Hepatocyte (in vitro differentiated cells): Measurements from ENCODE around the gene PROSER1. TPM values are rescaled to one million over a fixed set of nuclear protein-coding genes. Genes with fewer than 3 reads are reported as not detected.
A peak's percentile ranks its signal among the peaks of the same experiment; 100 is the strongest.

ENCODE experiments used
- DNase-seq: peaks from one replicate; pipeline ENCODE4 v3.0.0-alpha.2; 2016; ENCODE audit warnings: low spot score
- H2AFZ ChIP-seq: fragments of 200-600 bp; sonication (generic); 2 replicates; pipeline ENCODE4 v1.6.0; 2016; ENCODE audit warnings: antibody characterized with exemption, mild to moderate bottlenecking
- H3K27ac ChIP-seq: fragments of 200-600 bp; sonication (generic); 2 replicates; pipeline ENCODE4 v1.5.1; 2016; ENCODE audit warnings: mild to moderate bottlenecking
- H3K27me3 ChIP-seq: fragments of 200-600 bp; sonication (generic); 2 replicates; pipeline ENCODE4 v1.6.1; 2016
- H3K36me3 ChIP-seq: fragments of 200-600 bp; sonication (generic); replicated peaks from 2 replicates; pipeline ENCODE4 v1.5.1; 2016; ENCODE audit warnings: low read depth; ENCODE audit not compliant: insufficient read depth
- H3K4me1 ChIP-seq: fragments of 200-600 bp; sonication (generic); 2 replicates; pipeline ENCODE4 v1.5.1; 2016; ENCODE audit warnings: mild to moderate bottlenecking, moderate library complexity; ENCODE audit not compliant: insufficient read depth
- H3K4me2 ChIP-seq: fragments of 200-600 bp; sonication (generic); 2 replicates; pipeline ENCODE4 v1.6.0; 2016
- H3K4me3 ChIP-seq: fragments of 200-600 bp; sonication (generic); 2 replicates; pipeline ENCODE4 v1.5.1; 2016; ENCODE audit warnings: mild to moderate bottlenecking
- H3K79me2 ChIP-seq: fragments of 200-600 bp; sonication (generic); 2 replicates; pipeline ENCODE4 v1.6.0; 2017; ENCODE audit warnings: mild to moderate bottlenecking
- H3K9me2 ChIP-seq: fragments of 200-600 bp; sonication (generic); replicated peaks from 2 replicates; pipeline ENCODE4 v1.6.0; 2017; ENCODE audit warnings: mild to moderate bottlenecking; ENCODE audit not compliant: insufficient read depth
- H3K9me3 ChIP-seq: fragments of 200-600 bp; sonication (generic); 2 replicates; pipeline ENCODE4 v1.5.1; 2016; ENCODE audit warnings: low read depth, mild to moderate bottlenecking
- H4K20me1 ChIP-seq: fragments of 200-600 bp; sonication (generic); 2 replicates; pipeline ENCODE4 v1.6.0; 2016; ENCODE audit warnings: mild to moderate bottlenecking; ENCODE audit not compliant: insufficient read depth, poor library complexity, severe bottlenecking
- EZH2 ChIP-seq: fragments of 200-600 bp; sonication (generic); IDR thresholded peaks from 2 replicates; pipeline ENCODE4 v1.6.1; 2016; ENCODE audit warnings: antibody characterized with exemption, mild to moderate bottlenecking, borderline replicate concordance
- EZH2phosphoT487 ChIP-seq: fragments of 200-600 bp; sonication (generic); IDR thresholded peaks from one replicate; pipeline ENCODE4 v1.6.1; 2018; ENCODE audit warnings: antibody characterized with exemption, mild to moderate bottlenecking, low read depth, moderate library complexity; ENCODE audit not compliant: unreplicated experiment, severe bottlenecking
- WGBS: methylation state at CpG from one replicate; pipeline ENCODE4 v1.1.6; 2016; ENCODE audit warnings: low lambda C conversion rate; ENCODE audit errors: missing lambda C conversion rate; 5-methylcytosine and 5-hydroxymethylcytosine counted together
- polyA plus RNA-seq: library from polyadenylated mRNA; unstranded; fragments of >200 nt; fragmentation: Nextera tagmentation; extraction: Ambion mirVana; gene quantifications from 2 replicates; pipeline ENCODE4 v1.2.1, GENCODE V29; 2016
- total RNA-seq: library from RNA; depleted of rRNA; stranded (reverse); fragments of >200 nt; gene quantifications from 2 replicates; pipeline ENCODE4 v1.2.3, GENCODE V29; 2014
- TF ChIP-seq, protein P1 (sequence below): fragments of 200-600 bp; sonication (generic); IDR thresholded peaks from 2 replicates; pipeline ENCODE4 v1.5.1; 2016; ENCODE audit warnings: antibody characterized with exemption, mild to moderate bottlenecking; ENCODE audit not compliant: poor library complexity

Gene PROSER1
- total and polyA plus RNA-seq, 2 experiments from 2014 or later, result 11.8 to 22.8 TPM

DNA sequence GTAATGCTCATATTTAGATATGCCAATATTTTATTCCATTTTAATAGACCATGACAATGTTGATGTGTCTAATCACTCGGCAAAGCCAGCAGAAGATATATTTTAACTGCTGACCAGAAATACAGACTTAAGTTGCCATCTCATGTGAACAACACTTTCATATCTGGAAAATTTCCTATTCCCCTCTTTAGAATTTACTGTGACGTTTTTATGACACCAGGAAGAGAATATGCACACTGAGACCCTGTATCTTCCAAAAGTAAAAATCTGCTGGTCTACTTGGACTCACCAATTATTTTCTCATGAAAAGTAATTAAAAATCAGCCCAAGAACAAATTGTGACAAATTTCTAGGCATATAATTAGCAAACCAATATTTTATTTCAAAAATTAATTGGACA is 2.1 kb downstream of the PROSER1 start:
- Histone ChIP-seq H3K79me2 (peaks cover 85% of the 10 kb centered on the region), H3K4me1 (peaks cover 13% of the 10 kb centered on the region), H3K4me2 (peak overlapping the region; percentile 84), H3K36me3 (no peaks in the 10 kb centered on the region), H3K27me3 (no peaks in the 10 kb centered on the region), H3K9me2 (no peaks in the 10 kb centered on the region), H2AFZ (peak overlapping the region; percentile 2), H4K20me1 (peaks cover 24% of the 10 kb centered on the region), H3K4me3 (peak overlapping the region; percentile 96), H3K9me3 (no peaks in the 10 kb centered on the region), H3K27ac (no peak overlapping the region)
- TF ChIP-seq, protein P1, sequence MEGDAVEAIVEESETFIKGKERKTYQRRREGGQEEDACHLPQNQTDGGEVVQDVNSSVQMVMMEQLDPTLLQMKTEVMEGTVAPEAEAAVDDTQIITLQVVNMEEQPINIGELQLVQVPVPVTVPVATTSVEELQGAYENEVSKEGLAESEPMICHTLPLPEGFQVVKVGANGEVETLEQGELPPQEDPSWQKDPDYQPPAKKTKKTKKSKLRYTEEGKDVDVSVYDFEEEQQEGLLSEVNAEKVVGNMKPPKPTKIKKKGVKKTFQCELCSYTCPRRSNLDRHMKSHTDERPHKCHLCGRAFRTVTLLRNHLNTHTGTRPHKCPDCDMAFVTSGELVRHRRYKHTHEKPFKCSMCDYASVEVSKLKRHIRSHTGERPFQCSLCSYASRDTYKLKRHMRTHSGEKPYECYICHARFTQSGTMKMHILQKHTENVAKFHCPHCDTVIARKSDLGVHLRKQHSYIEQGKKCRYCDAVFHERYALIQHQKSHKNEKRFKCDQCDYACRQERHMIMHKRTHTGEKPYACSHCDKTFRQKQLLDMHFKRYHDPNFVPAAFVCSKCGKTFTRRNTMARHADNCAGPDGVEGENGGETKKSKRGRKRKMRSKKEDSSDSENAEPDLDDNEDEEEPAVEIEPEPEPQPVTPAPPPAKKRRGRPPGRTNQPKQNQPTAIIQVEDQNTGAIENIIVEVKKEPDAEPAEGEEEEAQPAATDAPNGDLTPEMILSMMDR, result no peak
- TF ChIP-seq EZH2 (no peak), EZH2phosphoT487 (no peak)
- WGBS, result 23% methylated on average over 2 of the region's 2 CpGs
- DNase-seq, result no peak

DNA sequence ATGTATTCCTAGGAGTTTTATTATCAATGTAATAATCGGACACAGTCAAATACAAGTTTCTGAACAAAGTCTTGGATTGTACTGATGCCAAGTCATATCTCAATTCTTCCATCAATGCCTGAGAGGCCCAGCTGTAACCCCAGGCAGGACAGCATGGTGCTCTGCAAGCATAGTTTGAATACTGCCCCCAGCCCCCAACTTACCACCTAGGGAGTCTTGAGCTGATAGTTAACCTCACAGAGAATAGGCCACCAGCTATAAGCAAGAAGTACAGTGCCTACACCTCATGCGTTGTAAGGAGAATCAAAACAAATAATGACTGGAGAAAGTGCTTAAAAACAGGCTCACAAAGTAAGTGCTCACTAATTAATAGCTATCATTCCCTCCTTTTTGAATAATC is 2.7 kb downstream of the PROSER1 start:
- H3K4me1 ChIP-seq, result peaks cover 9% of the 10 kb centered on the region
- 53% methylated on average over 2 of the region's 2 CpGs for WGBS
- DNase-seq, result no peak

DNA sequence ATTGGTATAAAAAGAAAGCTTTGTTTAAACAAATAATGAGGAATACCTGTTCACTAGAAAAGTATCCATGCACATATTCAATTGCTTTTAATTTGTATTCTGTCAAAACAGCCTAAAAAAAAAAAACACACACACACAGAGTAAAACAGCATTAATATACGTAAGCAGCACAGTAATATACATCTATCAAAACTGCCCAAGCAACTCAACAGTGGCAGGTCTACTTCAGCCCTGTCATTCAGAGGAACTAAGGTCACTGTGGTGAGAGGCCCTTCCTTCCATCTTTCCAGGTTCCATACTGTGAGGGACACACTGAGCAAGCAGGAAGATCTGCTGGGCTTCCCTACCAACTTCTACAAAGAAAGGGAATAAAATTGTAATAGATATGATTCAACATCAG is 3.8 kb downstream of the PROSER1 start:
- Histone ChIP-seq H3K36me3 (no peaks in the 10 kb centered on the region), H3K4me2 (peak overlapping the region; percentile 84), H3K4me1 (peaks cover 5% of the 10 kb centered on the region), H3K9me3 (no peaks in the 10 kb centered on the region), H3K27me3 (no peaks in the 10 kb centered on the region), H3K9me2 (no peaks in the 10 kb centered on the region), H4K20me1 (peaks cover 24% of the 10 kb centered on the region), H3K79me2 (peaks cover 85% of the 10 kb centered on the region), H2AFZ (no peak overlapping the region), H3K27ac (no peak overlapping the region), H3K4me3 (no peak overlapping the region)
- TF ChIP-seq, protein P1, result no peak
- no peak for TF ChIP-seq EZH2
- no peak for TF ChIP-seq EZH2phosphoT487
- 90% methylated on average over 1 of the region's 1 CpG for WGBS
- no peak for DNase-seq

More for the DNA sequence above, 2.7 kb downstream of the PROSER1 start:
- H3K79me2 ChIP-seq, result peaks cover 83% of the 10 kb centered on the region
- no peaks in the 10 kb centered on the region for H3K27me3 ChIP-seq
- peak overlapping the region; percentile 84 for H3K4me2 ChIP-seq
- peak overlapping the region; percentile 96 for H3K4me3 ChIP-seq
- H3K9me2 ChIP-seq, result no peaks in the 10 kb centered on the region
- peaks cover 24% of the 10 kb centered on the region for H4K20me1 ChIP-seq
- TF ChIP-seq, protein P1, result no peak
- TF ChIP-seq EZH2phosphoT487, result no peak
- no peak for TF ChIP-seq EZH2
- no peaks in the 10 kb centered on the region for H3K36me3 ChIP-seq
- H3K27ac ChIP-seq, result no peak overlapping the region
- H3K9me3 ChIP-seq, result no peaks in the 10 kb centered on the region
- no peak overlapping the region for H2AFZ ChIP-seq

DNA sequence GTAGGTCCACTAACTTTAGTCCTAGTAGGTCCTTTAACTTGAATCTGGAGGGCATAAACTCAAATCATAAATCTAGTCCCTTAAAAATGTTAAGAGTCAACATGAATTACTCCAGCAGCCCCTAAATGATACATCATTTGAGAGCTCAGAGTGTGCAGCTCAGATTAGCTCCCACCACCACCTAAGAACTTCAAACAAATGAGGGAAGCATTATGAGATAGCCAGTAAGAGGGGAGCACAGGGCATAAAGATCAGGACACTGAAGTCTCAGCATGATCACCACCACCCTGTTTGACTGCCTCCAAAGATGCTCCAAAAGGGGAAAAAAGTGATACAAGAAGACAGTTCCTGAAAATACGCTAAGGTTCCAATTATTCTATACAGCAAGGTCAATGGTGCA is 5.7 kb downstream of the PROSER1 start:
- peaks cover 80% of the 10 kb centered on the region for H3K79me2 ChIP-seq
- TF ChIP-seq, protein P1, result no peak
- TF ChIP-seq EZH2phosphoT487 (no peak), EZH2 (no peak)
- H3K27me3 ChIP-seq, result no peaks in the 10 kb centered on the region
- H3K36me3 ChIP-seq, result no peaks in the 10 kb centered on the region
- H2AFZ ChIP-seq, result no peak overlapping the region
- no peaks in the 10 kb centered on the region for H3K9me3 ChIP-seq
- no peak overlapping the region for H3K27ac ChIP-seq
- H3K4me3 ChIP-seq, result no peak overlapping the region
- peaks cover 24% of the 10 kb centered on the region for H4K20me1 ChIP-seq
- no peaks in the 10 kb centered on the region for H3K9me2 ChIP-seq
- DNase-seq, result no peak
- peaks cover 5% of the 10 kb centered on the region for H3K4me1 ChIP-seq
- no peak overlapping the region for H3K4me2 ChIP-seq
- 96% methylated on average over 1 of the region's 1 CpG for WGBS
